Epithelial cell of prostate (primary cell): ENCODE data around the gene DNASE2B.
"Not testable (repeated sequence)": the region's sequence is repeated elsewhere in the genome, so short reads cannot be mapped to it uniquely, and the experiment has no call there.

Experiments
- DNase-seq: peaks from one replicate; pipeline ENCODE4 v3.0.0-alpha.2; 2011; ENCODE audit warnings: low read depth, low spot score
- H3K27ac ChIP-seq: fragments of 450-650 bp; 2 replicates; pipeline ENCODE4 v1.5.1; 2017; ENCODE audit warnings: mild to moderate bottlenecking

Gene DNASE2B

DNA sequence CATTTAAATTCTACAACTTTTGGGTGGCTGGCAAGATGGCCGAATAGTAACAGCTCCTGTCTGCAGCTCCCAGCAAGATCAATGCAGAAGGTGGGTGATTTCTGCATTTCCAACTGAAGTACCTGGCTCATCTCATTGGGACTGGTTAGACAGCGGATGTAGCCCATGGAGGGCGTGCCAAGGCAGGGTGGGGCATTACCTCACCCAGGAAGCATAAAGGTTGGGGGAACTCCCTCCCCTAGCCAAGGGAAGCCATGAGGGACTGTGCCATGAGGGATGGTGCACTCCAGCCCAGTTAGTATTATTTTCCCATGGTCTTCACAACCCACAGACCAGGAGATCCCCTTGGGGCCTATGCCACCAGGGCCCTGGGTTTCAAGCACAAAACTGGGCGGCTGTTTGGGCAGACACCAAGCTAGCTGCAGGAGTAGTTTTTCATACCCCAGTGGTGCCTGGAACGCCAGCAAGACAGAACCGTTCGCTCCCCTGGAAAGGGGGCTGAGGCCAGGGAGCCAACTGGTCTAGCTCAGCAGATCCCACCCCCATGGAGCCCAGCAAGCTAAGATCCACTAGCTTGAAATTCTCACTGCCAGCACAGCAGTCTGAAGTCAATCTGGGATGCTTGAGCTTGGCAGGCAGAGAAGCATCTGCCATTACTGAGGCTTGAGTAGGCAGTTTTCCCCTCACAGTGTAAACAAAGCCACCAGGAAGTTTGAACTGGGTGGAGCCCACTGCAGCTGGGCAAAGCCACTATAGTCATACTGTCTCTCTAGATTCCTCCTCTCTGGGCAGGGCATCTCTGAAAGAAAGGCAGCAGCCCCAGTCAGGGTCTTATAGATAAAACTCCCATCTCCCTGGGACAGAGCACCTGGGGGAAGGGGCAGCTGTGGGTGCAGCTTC, 44.7 kb downstream of the DNASE2B start:
- not testable (repeated sequence) for DNase-seq, H3K27ac ChIP-seq

GRCh38 chr1:84448704-84449103, 50.4 kb downstream of the DNASE2B start:
- H3K27ac ChIP-seq, DNase-seq: not testable (repeated sequence)

DNA sequence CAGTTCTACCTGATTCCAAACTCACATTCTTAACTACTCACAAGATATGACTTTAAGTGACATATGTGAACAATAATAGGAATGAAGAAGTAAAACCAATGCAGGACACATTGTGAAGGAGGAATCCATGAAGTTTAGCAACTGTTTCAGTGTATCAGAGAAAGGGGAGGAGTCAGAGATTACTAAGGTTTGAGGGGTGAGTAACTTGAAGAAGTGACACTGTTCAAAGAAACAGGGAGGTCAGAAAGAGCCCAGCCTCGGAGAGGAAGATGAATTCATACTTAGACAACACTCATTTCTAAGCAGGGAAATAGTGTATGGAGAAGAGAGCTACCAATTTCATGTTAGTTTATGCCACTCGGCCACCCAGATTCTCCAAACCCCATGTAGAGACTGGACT, 52.6 kb downstream of the DNASE2B start:
- H3K27ac ChIP-seq = no peak overlapping the region
- DNase-seq = no peak

DNA sequence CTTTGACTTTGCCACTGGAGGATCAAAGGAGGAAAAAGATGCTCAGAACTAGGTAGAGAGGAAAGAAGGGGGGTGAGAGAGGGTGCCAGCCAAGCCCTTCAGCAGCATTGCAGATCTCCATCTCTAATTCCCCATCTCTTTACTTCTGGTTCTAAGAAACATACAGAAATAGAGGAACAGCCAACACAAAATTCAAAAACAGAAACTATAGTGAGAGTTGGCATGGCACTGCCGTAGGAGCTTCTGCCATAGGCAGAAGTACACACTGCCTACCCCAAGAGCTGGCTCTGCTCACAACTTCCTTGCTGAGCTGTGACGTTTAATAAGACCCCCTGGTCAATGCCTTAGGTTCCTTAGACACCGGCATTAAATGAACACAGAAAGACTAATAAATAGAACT, 54.2 kb downstream of the DNASE2B start:
- H3K27ac ChIP-seq = no peak overlapping the region
- DNase-seq = no peak

GRCh38 chr1:84462118-84462517, 63.8 kb downstream of the DNASE2B start:
- no peak for DNase-seq

More at GRCh38 chr1:84462118-84462517, 63.8 kb downstream of the DNASE2B start:
- no peak overlapping the region for H3K27ac ChIP-seq
